Progenitor cell of endocrine pancreas (in vitro differentiated cells): ENCODE data around the gene SPRYD7. TPM values are rescaled to one million over a fixed set of nuclear protein-coding genes. Genes with fewer than 3 reads are reported as not detected.

Experiments used
- DNase-seq: peaks from one replicate; pipeline ENCODE4 v3.0.0; 2021; ENCODE audit warnings: low spot score; ENCODE audit not compliant: unreplicated experiment
- H3K27ac Mint-ChIP-seq: 2 replicates; pipeline ENCODE4 v1.8.0; 2021; ENCODE audit warnings: mild to moderate bottlenecking, moderate library complexity, mixed read lengths
- H3K27me3 Mint-ChIP-seq: 2 replicates; pipeline ENCODE4 v1.8.0; 2021; ENCODE audit warnings: mixed read lengths
- H3K36me3 Mint-ChIP-seq: 2 replicates; pipeline ENCODE4 v1.8.0; 2022; ENCODE audit warnings: mixed read lengths; ENCODE audit not compliant: insufficient read depth
- H3K4me1 Mint-ChIP-seq: 2 replicates; pipeline ENCODE4 v1.8.0; 2021; ENCODE audit warnings: low read depth, mixed read lengths
- H3K4me3 Mint-ChIP-seq: 2 replicates; pipeline ENCODE4 v1.8.0; 2021; ENCODE audit warnings: low read depth, mild to moderate bottlenecking, moderate library complexity, mixed read lengths
- H3K9me3 Mint-ChIP-seq: 2 replicates; pipeline ENCODE4 v1.8.0; 2021; ENCODE audit warnings: low read depth, mixed read lengths
- CTCF ChIP-seq: fragments of 200-600 bp; sonication (generic); IDR thresholded peaks from one replicate; pipeline ENCODE4 v1.5.0; 2021; ENCODE audit warnings: antibody characterized with exemption, mild to moderate bottlenecking; ENCODE audit not compliant: unreplicated experiment
- total RNA-seq: library from RNA; stranded (reverse); gene quantifications from 2 replicates; pipeline ENCODE4 v1.2.1, GENCODE V29; 2021

Gene SPRYD7
- total RNA-seq, 1 donor from 2014 or later = 3.1 TPM

GRCh38 chr13:49939321-49939720 is 3.2 kb upstream of the SPRYD7 start:
- no peak for DNase-seq
- Mint-ChIP-seq H3K9me3 (no peaks in the 10 kb centered on the region), H3K27ac (no peak overlapping the region), H3K27me3 (no peaks in the 10 kb centered on the region), H3K4me3 (no peak overlapping the region), H3K36me3 (no peaks in the 10 kb centered on the region), H3K4me1 (peaks cover 5% of the 10 kb centered on the region)
- no peak for TF ChIP-seq CTCF

- Mint-ChIP-seq H3K36me3 (no peaks in the 10 kb centered on the region), H3K27me3 (no peaks in the 10 kb centered on the region), H3K9me3 (no peaks in the 10 kb centered on the region), H3K4me1 (peaks cover 5% of the 10 kb centered on the region), H3K4me3 (no peak overlapping the region), H3K27ac (no peak overlapping the region)
- DNase-seq = no peak
- TF ChIP-seq CTCF = no peak
Observed at GRCh38 chr13:49938921-49939320, 2.8 kb upstream of the SPRYD7 start.

DNA sequence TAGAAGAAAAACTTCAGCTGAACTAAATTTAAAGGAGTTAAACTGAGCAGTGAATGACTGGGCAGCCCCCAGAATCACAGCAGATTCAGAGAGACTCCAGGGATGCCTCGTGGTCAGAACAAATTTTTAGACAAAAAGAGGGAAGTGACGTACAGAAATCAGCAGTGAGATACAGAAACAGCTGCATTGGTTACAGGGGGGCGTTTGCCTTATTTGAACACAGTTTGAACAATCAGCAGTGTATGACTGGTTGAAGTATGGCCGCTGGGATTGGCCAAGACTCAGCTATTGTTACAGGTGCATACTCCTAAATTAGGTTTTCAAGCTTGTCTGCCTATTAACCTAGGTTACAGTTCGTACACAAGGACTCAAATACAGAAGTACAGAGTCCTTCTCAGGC is 2.2 kb upstream of the SPRYD7 start:
- H3K36me3 Mint-ChIP-seq = no peaks in the 10 kb centered on the region
- H3K4me3 Mint-ChIP-seq = peak overlapping the region; percentile 10
- no peaks in the 10 kb centered on the region for H3K27me3 Mint-ChIP-seq
- H3K4me1 Mint-ChIP-seq = peaks cover 5% of the 10 kb centered on the region
- H3K27ac Mint-ChIP-seq = no peak overlapping the region
- H3K9me3 Mint-ChIP-seq = no peaks in the 10 kb centered on the region
- TF ChIP-seq CTCF = no peak
- DNase-seq = no peak

- H3K9me3 Mint-ChIP-seq = no peaks in the 10 kb centered on the region
- peak overlapping the region; percentile 71 for H3K27ac Mint-ChIP-seq
- peak overlapping the region; percentile 90 for H3K4me3 Mint-ChIP-seq
- H3K36me3 Mint-ChIP-seq = no peaks in the 10 kb centered on the region
- no peak for TF ChIP-seq CTCF
- H3K27me3 Mint-ChIP-seq = no peaks in the 10 kb centered on the region
- H3K4me1 Mint-ChIP-seq = peaks cover 5% of the 10 kb centered on the region
- DNase-seq = no peak
Observed at GRCh38 chr13:49936968-49937273, 781 bp upstream of the SPRYD7 start.

GRCh38 chr13:49935171-49936074 is 717 bp downstream of the SPRYD7 start:
- peaks cover 2% of the 10 kb centered on the region for H3K36me3 Mint-ChIP-seq
- no peaks in the 10 kb centered on the region for H3K27me3 Mint-ChIP-seq
- no peak for DNase-seq
- H3K4me3 Mint-ChIP-seq = peak overlapping the region; percentile 90
- no peak for TF ChIP-seq CTCF
- H3K4me1 Mint-ChIP-seq = peaks cover 5% of the 10 kb centered on the region
- H3K27ac Mint-ChIP-seq = peak overlapping the region; percentile 87
- no peaks in the 10 kb centered on the region for H3K9me3 Mint-ChIP-seq
